Endothelial cell of umbilical vein (primary cell): Measurements from ENCODE around the gene LIPG.

Experiments
- CTCF ChIP-seq, 2 donors: IDR thresholded peaks; 1 replicate in 1 of 2; 2 replicates in 1 of 2; pipeline ENCODE4 v1.5.1; 2011; ENCODE audit warnings: low read length in 2 of 2, mild to moderate bottlenecking in 2 of 2, moderate library complexity in 2 of 2, control low read depth in 1 of 2, inconsistent platforms in 1 of 2, low read depth in 1 of 2; ENCODE audit not compliant: insufficient read depth in 1 of 2; ENCODE audit errors: extremely low read depth in 1 of 2
- EZH2 ChIP-seq: IDR thresholded peaks from 2 replicates; pipeline ENCODE4 v1.6.1; 2012; ENCODE audit warnings: borderline replicate concordance, low read depth, mild to moderate bottlenecking, moderate library complexity, low read length, inconsistent platforms; ENCODE audit not compliant: severe bottlenecking
- FOS ChIP-seq: IDR thresholded peaks from 2 replicates; pipeline ENCODE4 v1.6.1; 2011; ENCODE audit warnings: mild to moderate bottlenecking, low read length, moderate library complexity, borderline replicate concordance; ENCODE audit not compliant: insufficient read depth
- GATA2 ChIP-seq: IDR thresholded peaks from 2 replicates; pipeline ENCODE4 v1.7.0; 2011; ENCODE audit warnings: low read depth, mild to moderate bottlenecking, moderate library complexity, mixed read lengths, low read length; ENCODE audit not compliant: insufficient read length, insufficient read depth
- JUN ChIP-seq: IDR thresholded peaks from 2 replicates; pipeline ENCODE4 v1.6.1; 2011; ENCODE audit warnings: borderline replicate concordance, low read depth; ENCODE audit not compliant: insufficient read length, insufficient read depth
- MAX ChIP-seq: IDR thresholded peaks from 2 replicates; pipeline ENCODE4 v1.6.1; 2011; ENCODE audit not compliant: insufficient read depth, insufficient read length
- MYC ChIP-seq: IDR thresholded peaks from one replicate; pipeline ENCODE4 v1.6.1; 2011; ENCODE audit warnings: mild to moderate bottlenecking, low read depth, low read length
- POLR2A ChIP-seq: IDR thresholded peaks from 2 replicates; pipeline ENCODE4 v1.6.1; 2012; ENCODE audit warnings: low read depth, mild to moderate bottlenecking, control low read depth, low read length
- POLR2AphosphoS5 ChIP-seq: IDR thresholded peaks from 2 replicates; pipeline ENCODE4 v1.6.1; 2012; ENCODE audit warnings: low read depth, mild to moderate bottlenecking, control low read depth, low read length, moderate library complexity; ENCODE audit not compliant: insufficient read depth

- TF ChIP-seq CTCF (IDR thresholded peaks at IDR 0.05; ENCODE audit: extremely low read depth in 1 of 2, insufficient read depth in 1 of 2, low read depth in 1 of 2, low read length in 2 of 2), result no peak
- TF ChIP-seq POLR2A, result no peak
- TF ChIP-seq MAX, result no peak
- no peak for TF ChIP-seq JUN
- no peak for TF ChIP-seq POLR2AphosphoS5
- TF ChIP-seq EZH2, result no peak
- no peak for TF ChIP-seq MYC
- TF ChIP-seq GATA2, result no peak
- no peak for TF ChIP-seq FOS
These were observed 27.1 kb downstream of the LIPG start for GRCh38 chr18:49588971-49589370.
